ENCODE measurements around the gene CMBL.

GRCh38 chr5:10279925-10280720, 27.6 kb downstream of the CMBL start:
- no peak for TF ChIP-seq CTCF (conservative IDR thresholded peaks at IDR 0.05; ENCODE audit: low read length)
- no peak for TF ChIP-seq EZH2phosphoT487 (IDR thresholded peaks at IDR 0.05; ENCODE audit: borderline replicate concordance)
